Smooth muscle cell (in vitro differentiated cells): ENCODE measurements around the gene UQCC3. TPM values are rescaled to one million over a fixed set of nuclear protein-coding genes. Genes with fewer than 3 reads are reported as not detected.

ENCODE experiments used
- DNase-seq: peaks from one replicate; lab custom pipeline; 2025; ENCODE audit not compliant: unreplicated experiment; lab: John Stamatoyannopoulos, UW
- H2AFZ ChIP-seq: fragments of 200-600 bp; sonication (generic); 2 replicates; pipeline ENCODE4 v1.6.0; 2016; ENCODE audit warnings: antibody characterized with exemption, low read depth, mild to moderate bottlenecking
- H3F3A ChIP-seq: fragments of 200-600 bp; sonication (generic); 2 replicates; pipeline ENCODE4 v1.6.0; 2017; ENCODE audit warnings: antibody characterized with exemption, low read depth
- H3K27ac ChIP-seq: fragments of 200-600 bp; sonication (generic); 2 replicates; pipeline ENCODE4 v1.5.1; 2016; ENCODE audit warnings: low read depth, mild to moderate bottlenecking
- H3K27me3 ChIP-seq: fragments of 200-600 bp; sonication (generic); 2 replicates; pipeline ENCODE4 v1.6.1; 2016; ENCODE audit warnings: low read depth, mild to moderate bottlenecking
- H3K36me3 ChIP-seq: fragments of 200-600 bp; sonication (generic); 2 replicates; pipeline ENCODE4 v1.5.1; 2016; ENCODE audit warnings: low read depth
- H3K4me1 ChIP-seq: fragments of 200-600 bp; sonication (generic); 2 replicates; pipeline ENCODE4 v1.5.1; 2016; ENCODE audit warnings: low read depth
- H3K4me2 ChIP-seq: fragments of 200-600 bp; sonication (generic); 2 replicates; pipeline ENCODE4 v1.6.0; 2016; ENCODE audit warnings: mild to moderate bottlenecking
- H3K4me3 ChIP-seq: fragments of 200-600 bp; sonication (generic); 2 replicates; pipeline ENCODE4 v1.5.1; 2016; ENCODE audit warnings: mild to moderate bottlenecking
- H3K79me2 ChIP-seq: fragments of 200-600 bp; sonication (generic); 2 replicates; pipeline ENCODE4 v1.6.0; 2016; ENCODE audit warnings: low read depth, mild to moderate bottlenecking
- H3K9ac ChIP-seq: fragments of 200-600 bp; sonication (generic); 2 replicates; pipeline ENCODE4 v1.6.0; 2016; ENCODE audit warnings: low read depth
- H3K9me3 ChIP-seq: fragments of 200-600 bp; sonication (generic); replicated peaks from 2 replicates; pipeline ENCODE4 v1.5.1; 2016; ENCODE audit warnings: low read depth
- H4K20me1 ChIP-seq: fragments of 200-600 bp; sonication (generic); 2 replicates; pipeline ENCODE4 v1.6.0; 2016; ENCODE audit warnings: low read depth
- WGBS: methylation state at CpG from one replicate; pipeline ENCODE4 v1.1.7; 2016; ENCODE audit warnings: low lambda C conversion rate; 5-methylcytosine and 5-hydroxymethylcytosine counted together
- polyA plus RNA-seq: library from polyadenylated mRNA; unstranded; fragments of >200 nt; fragmentation: Nextera tagmentation; extraction: Ambion mirVana; gene quantifications from 2 replicates; pipeline ENCODE4 v1.2.1, GENCODE V29; 2016
- total RNA-seq: library from RNA; depleted of rRNA; stranded (reverse); fragments of >200 nt; gene quantifications from 2 replicates; pipeline ENCODE4 v1.2.3, GENCODE V29; 2014
- TF ChIP-seq, protein P1 (sequence below): fragments of 200-600 bp; sonication (generic); IDR thresholded peaks from 2 replicates; pipeline ENCODE4 v1.5.1; 2017; ENCODE audit warnings: borderline replicate concordance, mild to moderate bottlenecking, antibody characterized with exemption; ENCODE audit not compliant: insufficient read depth, poor library complexity, severe bottlenecking

The UQCC3 gene
- total and polyA plus RNA-seq, 2 experiments from 2014 or later, result 7.7 to 14.4 TPM

GRCh38 chr11:62632492-62632891 is 39.0 kb upstream of the UQCC3 start:
- Histone ChIP-seq H3K9ac (no peak overlapping the region), H2AFZ (no peak overlapping the region), H4K20me1 (no peaks in the 10 kb centered on the region), H3F3A (peaks cover 4% of the 10 kb centered on the region), H3K79me2 (peaks cover 3% of the 10 kb centered on the region), H3K36me3 (peaks cover 21% of the 10 kb centered on the region), H3K4me3 (no peak overlapping the region), H3K4me1 (no peaks in the 10 kb centered on the region), H3K9me3 (no peaks in the 10 kb centered on the region), H3K4me2 (no peak overlapping the region), H3K27me3 (no peaks in the 10 kb centered on the region), H3K27ac (no peak overlapping the region)
- DNase-seq, result no peak
- 93% methylated on average over 6 of the region's 6 CpGs for WGBS
- TF ChIP-seq, protein P1, sequence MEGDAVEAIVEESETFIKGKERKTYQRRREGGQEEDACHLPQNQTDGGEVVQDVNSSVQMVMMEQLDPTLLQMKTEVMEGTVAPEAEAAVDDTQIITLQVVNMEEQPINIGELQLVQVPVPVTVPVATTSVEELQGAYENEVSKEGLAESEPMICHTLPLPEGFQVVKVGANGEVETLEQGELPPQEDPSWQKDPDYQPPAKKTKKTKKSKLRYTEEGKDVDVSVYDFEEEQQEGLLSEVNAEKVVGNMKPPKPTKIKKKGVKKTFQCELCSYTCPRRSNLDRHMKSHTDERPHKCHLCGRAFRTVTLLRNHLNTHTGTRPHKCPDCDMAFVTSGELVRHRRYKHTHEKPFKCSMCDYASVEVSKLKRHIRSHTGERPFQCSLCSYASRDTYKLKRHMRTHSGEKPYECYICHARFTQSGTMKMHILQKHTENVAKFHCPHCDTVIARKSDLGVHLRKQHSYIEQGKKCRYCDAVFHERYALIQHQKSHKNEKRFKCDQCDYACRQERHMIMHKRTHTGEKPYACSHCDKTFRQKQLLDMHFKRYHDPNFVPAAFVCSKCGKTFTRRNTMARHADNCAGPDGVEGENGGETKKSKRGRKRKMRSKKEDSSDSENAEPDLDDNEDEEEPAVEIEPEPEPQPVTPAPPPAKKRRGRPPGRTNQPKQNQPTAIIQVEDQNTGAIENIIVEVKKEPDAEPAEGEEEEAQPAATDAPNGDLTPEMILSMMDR, result no peak

GRCh38 chr11:62644220-62644619 is 27.3 kb upstream of the UQCC3 start:
- Histone ChIP-seq H3K4me1 (no peaks in the 10 kb centered on the region), H3K36me3 (no peaks in the 10 kb centered on the region), H3K27ac (no peak overlapping the region), H3K79me2 (peaks cover 60% of the 10 kb centered on the region), H2AFZ (no peak overlapping the region), H3K9ac (no peak overlapping the region), H3K9me3 (no peaks in the 10 kb centered on the region), H3K27me3 (no peaks in the 10 kb centered on the region), H3K4me2 (no peak overlapping the region), H3K4me3 (no peak overlapping the region), H3F3A (peaks cover 3% of the 10 kb centered on the region), H4K20me1 (peaks cover 10% of the 10 kb centered on the region)
- 74% methylated on average over 8 of the region's 8 CpGs for WGBS
- TF ChIP-seq, protein P1, result no peak
- DNase-seq, result no peak

DNA sequence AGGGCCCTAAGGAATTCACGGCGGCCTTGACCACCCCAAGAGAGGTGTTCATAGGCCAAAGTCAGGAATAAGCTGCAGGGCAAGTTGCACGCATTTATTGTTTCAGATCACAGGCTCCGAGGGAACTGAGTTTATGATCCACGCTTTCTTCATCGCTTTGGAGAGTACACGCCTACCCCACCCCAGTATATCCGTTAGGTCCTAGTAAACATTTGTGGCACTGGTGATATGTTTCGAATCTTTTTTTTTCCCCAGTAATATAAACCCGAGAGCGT is 25.9 kb upstream of the UQCC3 start:
- Histone ChIP-seq H3K4me2 (peak overlapping the region; percentile 85), H2AFZ (no peak overlapping the region), H3K27ac (peak overlapping the region; percentile 96), H3K36me3 (no peaks in the 10 kb centered on the region), H3K79me2 (peaks cover 57% of the 10 kb centered on the region), H3K9me3 (no peaks in the 10 kb centered on the region), H3K27me3 (no peaks in the 10 kb centered on the region), H3K9ac (peak overlapping the region; percentile 99), H3K4me3 (peak overlapping the region; percentile 90), H3K4me1 (no peaks in the 10 kb centered on the region), H4K20me1 (peaks cover 6% of the 10 kb centered on the region), H3F3A (peaks cover 3% of the 10 kb centered on the region)
- no peak for DNase-seq
- TF ChIP-seq, protein P1, result no peak
- 23% methylated on average over 11 of the region's 11 CpGs for WGBS

DNA sequence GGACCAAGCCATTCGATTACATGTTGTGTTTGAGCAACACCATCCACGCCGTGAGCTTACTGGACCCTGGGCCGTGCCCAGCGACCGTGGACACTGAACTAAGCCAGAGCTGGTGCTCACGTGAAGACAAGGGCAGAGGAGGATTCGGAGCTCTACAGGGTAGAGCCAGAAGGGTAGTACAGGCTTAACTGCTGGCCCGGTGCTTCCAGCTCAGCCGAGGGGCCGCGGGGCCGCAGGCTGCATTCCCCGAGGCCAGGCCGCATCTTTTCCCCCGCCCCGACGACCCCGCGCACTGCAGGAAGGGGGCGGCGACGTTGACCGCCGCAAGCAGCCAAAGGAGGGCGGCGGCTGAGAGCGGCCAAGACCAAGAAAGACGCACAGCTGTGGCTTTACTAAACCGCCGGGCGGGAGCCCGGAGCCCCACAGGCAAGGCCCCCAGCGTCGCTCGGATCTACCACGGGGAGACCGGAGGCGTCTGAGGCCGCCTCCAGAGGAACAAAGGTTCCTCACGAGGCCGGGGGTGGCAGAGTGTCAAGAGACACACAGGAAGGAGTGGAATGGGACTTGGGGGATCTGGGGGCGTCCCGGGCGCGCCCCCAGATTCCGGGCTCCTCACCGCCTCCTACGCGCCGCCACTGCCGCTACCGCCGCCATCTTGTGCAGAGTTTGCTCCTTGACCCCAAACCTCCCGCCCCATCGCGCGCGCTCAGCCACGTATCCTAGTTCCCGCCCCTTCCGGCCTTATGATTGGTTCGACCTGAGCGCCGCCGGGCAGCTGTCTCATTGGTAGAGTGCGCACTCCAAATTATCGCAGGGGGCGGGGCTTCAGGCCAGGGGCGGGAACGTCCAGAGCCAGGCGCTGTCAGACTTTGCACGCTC is 25.3 kb upstream of the UQCC3 start, which contains the start of gene GANAB:
Gene GANAB (minus strand): TSS at position 668 of the 879 bp plus-strand sequence. CDS start 14 bp downstream, at position 654.
- H3K4me1 ChIP-seq, result no peaks in the 10 kb centered on the region
- peak within 1 kb of the TSS; percentile 85 for H3K4me2 ChIP-seq
- peak within 1 kb of the TSS; percentile 96 for H3K27ac ChIP-seq
- peaks cover 3% of the 10 kb centered on the region for H3F3A ChIP-seq
- peak within 1 kb of the TSS; percentile 99 for H3K9ac ChIP-seq
- H3K4me3 ChIP-seq, result peak within 1 kb of the TSS; percentile 90
- H2AFZ ChIP-seq, result no peak within 1 kb of the TSS
- H3K36me3 ChIP-seq, result no peaks in the 10 kb centered on the region
- H3K79me2 ChIP-seq, result peaks cover 51% of the 10 kb centered on the region
- no peaks in the 10 kb centered on the region for H3K27me3 ChIP-seq
- peak; percentile 97 for DNase-seq
- TF ChIP-seq, protein P1, result no peak
- 2% methylated on average over 56 of the region's 73 CpGs for WGBS
- H4K20me1 ChIP-seq, result peaks cover 6% of the 10 kb centered on the region
- H3K9me3 ChIP-seq, result no peaks in the 10 kb centered on the region
